WTC11 (cell line): ENCODE data around the gene PKM. TPM values are rescaled to one million over a fixed set of nuclear protein-coding genes. Genes with fewer than 3 reads are reported as not detected.

Experiments
- ATAC-seq: fragments of 200-7000 bp; cut with Tn5 transposase; 2 replicates; pipeline ENCODE4 v1.10.0; 2021; ENCODE audit warnings: mild to moderate bottlenecking, moderate library complexity
- CTCF ChIA-PET: fragments of 300-600 bp; sonication (Branson Sonifier 250); formaldehyde crosslinking; loops from one replicate; lab custom pipeline; 2021; ENCODE audit warnings: antibody characterized with exemption; lab: Charles Lee
- POLR2A ChIA-PET: fragments of 350-600 bp; sonication (Branson Sonifier 250); formaldehyde crosslinking; loops from one replicate; lab custom pipeline; 2021; ENCODE audit warnings: antibody characterized with exemption; lab: Charles Lee
- DNase-seq: peaks from one replicate; pipeline ENCODE4 v3.0.0; 2021; ENCODE audit warnings: low spot score
- H3K27ac Mint-ChIP-seq: 2 replicates; pipeline ENCODE4 v1.8.0; 2021; ENCODE audit warnings: mixed read lengths
- H3K27me3 Mint-ChIP-seq: 2 replicates; pipeline ENCODE4 v1.8.0; 2021; ENCODE audit warnings: low read depth, mild to moderate bottlenecking, moderate library complexity, mixed read lengths
- H3K36me3 Mint-ChIP-seq: 2 replicates; pipeline ENCODE4 v1.8.0; 2021; ENCODE audit warnings: mixed read lengths
- H3K4me1 Mint-ChIP-seq: 2 replicates; pipeline ENCODE4 v1.8.0; 2022; ENCODE audit warnings: mixed read lengths
- H3K4me3 Mint-ChIP-seq: 2 replicates; pipeline ENCODE4 v1.8.0; 2021; ENCODE audit warnings: mild to moderate bottlenecking, moderate library complexity, mixed read lengths
- H3K9me3 Mint-ChIP-seq: 2 replicates; pipeline ENCODE4 v1.8.0; 2021; ENCODE audit warnings: mixed read lengths
- E2F4 ChIP-seq: sonication (generic); formaldehyde crosslinking; IDR thresholded peaks from 2 replicates; pipeline ENCODE4 v1.8.1; 2022; ENCODE audit warnings: low read depth, mild to moderate bottlenecking, moderate library complexity, missing genetic modification reagents, borderline replicate concordance
- FOXJ3 ChIP-seq: sonication (generic); formaldehyde crosslinking; IDR thresholded peaks from 2 replicates; pipeline ENCODE4 v1.9.0; 2021; ENCODE audit warnings: missing genetic modification reagents, mild to moderate bottlenecking, borderline replicate concordance
- IRF2 ChIP-seq: sonication (generic); formaldehyde crosslinking; IDR thresholded peaks from 2 replicates; pipeline ENCODE4 v1.8.0; 2022; ENCODE audit warnings: low read depth, missing genetic modification reagents, borderline replicate concordance
- KAT7 ChIP-seq: sonication (generic); formaldehyde crosslinking; IDR thresholded peaks from 2 replicates; pipeline ENCODE4 v1.8.1; 2023; ENCODE audit warnings: missing genetic modification reagents, mild to moderate bottlenecking, borderline replicate concordance
- NR1H2 ChIP-seq: sonication (generic); formaldehyde crosslinking; IDR thresholded peaks from 2 replicates; pipeline ENCODE4 v1.9.0; 2021; ENCODE audit warnings: mild to moderate bottlenecking, moderate library complexity, missing genetic modification reagents
- PRRX2 ChIP-seq: fragments of 250-450 bp; sonication (Bioruptor Pico); IDR thresholded peaks from 2 replicates; pipeline ENCODE4 v1.8.0; 2021; ENCODE audit warnings: mild to moderate bottlenecking
- RELA ChIP-seq: sonication (generic); formaldehyde crosslinking; IDR thresholded peaks from 2 replicates; pipeline ENCODE4 v1.8.1; 2022; ENCODE audit warnings: missing genetic modification reagents, mild to moderate bottlenecking, borderline replicate concordance
- TP53 ChIP-seq: sonication (generic); formaldehyde crosslinking; IDR thresholded peaks from 2 replicates; pipeline ENCODE4 v1.8.1; 2023; ENCODE audit warnings: mild to moderate bottlenecking, missing genetic modification reagents
- ZNF425 ChIP-seq: fragments of 250-450 bp; sonication (Bioruptor Pico); conservative IDR thresholded peaks from 2 replicates; pipeline ENCODE4 v1.9.0; 2021; ENCODE audit warnings: mild to moderate bottlenecking
- ZNF512 ChIP-seq: sonication (generic); formaldehyde crosslinking; IDR thresholded peaks from 2 replicates; pipeline ENCODE4 v1.8.1; 2022; ENCODE audit warnings: missing genetic modification reagents, borderline replicate concordance
- ZNF671 ChIP-seq: fragments of 250-450 bp; sonication (Bioruptor Pico); IDR thresholded peaks from 2 replicates; pipeline ENCODE4 v1.8.0; 2021; ENCODE audit warnings: mild to moderate bottlenecking
- total RNA-seq: library from RNA; stranded (reverse); gene quantifications from 3 replicates; pipeline ENCODE4 v1.2.3, GENCODE V29; 2021
- TF ChIP-seq, protein P1 (sequence below): fragments of 250-450 bp; sonication (Bioruptor Pico); IDR thresholded peaks from 2 replicates; pipeline ENCODE4 v2.1.2; 2022; ENCODE audit warnings: mild to moderate bottlenecking, moderate library complexity
- TF ChIP-seq, protein P2 (sequence below): fragments of 250-450 bp; sonication (Bioruptor Pico); IDR thresholded peaks from 2 replicates; pipeline ENCODE4 v1.9.0; 2021; ENCODE audit warnings: moderate library complexity, mild to moderate bottlenecking, inconsistent platforms, borderline replicate concordance
- TF ChIP-seq, protein P3 (sequence below): sonication (generic); formaldehyde crosslinking; IDR thresholded peaks from 2 replicates; pipeline ENCODE4 v1.8.0; 2022; ENCODE audit warnings: mild to moderate bottlenecking, missing genetic modification reagents
- TF ChIP-seq, protein P4 (sequence below): sonication (generic); formaldehyde crosslinking; IDR thresholded peaks from 2 replicates; pipeline ENCODE4 v1.8.1; 2023; ENCODE audit warnings: mild to moderate bottlenecking, moderate library complexity, missing genetic modification reagents
- TF ChIP-seq, protein P5 (sequence below): sonication (generic); formaldehyde crosslinking; conservative IDR thresholded peaks from 2 replicates; pipeline ENCODE4 v1.8.1; 2023; ENCODE audit warnings: mild to moderate bottlenecking, low read depth, missing genetic modification reagents, moderate library complexity

Gene PKM
- total RNA-seq, 1 experiment from 2014 or later: 858 TPM

- peaks cover 20% of the 10 kb centered on the region for H3K4me1 Mint-ChIP-seq
- CTCF ChIA-PET: interaction anchor here (0.5 to 1.2 kb wide), 5 partner anchors 20 to 372 kb away, joined by 3 to 6 read pairs (median 3); no protein-coding TSS in a partner anchor
- ATAC-seq (no peak; the same call in 1 of the 2 replicates), DNase-seq (no peak)
- no peaks in the 10 kb centered on the region for H3K36me3 Mint-ChIP-seq
- TF ChIP-seq ZNF512 (CRISPR knock-in tag) (no peak), NR1H2 (CRISPR knock-in tag) (no peak), PRRX2 (CRISPR knock-in tag) (no peak), ZNF671 (no peak), KAT7 (CRISPR knock-in tag) (no peak), RELA (CRISPR knock-in tag) (no peak), FOXJ3 (no peak), TP53 (CRISPR knock-in tag) (no peak), IRF2 (CRISPR knock-in tag) (no peak), E2F4 (CRISPR knock-in tag) (no peak), ZNF425 (no peak)
- TF ChIP-seq, protein P1, sequence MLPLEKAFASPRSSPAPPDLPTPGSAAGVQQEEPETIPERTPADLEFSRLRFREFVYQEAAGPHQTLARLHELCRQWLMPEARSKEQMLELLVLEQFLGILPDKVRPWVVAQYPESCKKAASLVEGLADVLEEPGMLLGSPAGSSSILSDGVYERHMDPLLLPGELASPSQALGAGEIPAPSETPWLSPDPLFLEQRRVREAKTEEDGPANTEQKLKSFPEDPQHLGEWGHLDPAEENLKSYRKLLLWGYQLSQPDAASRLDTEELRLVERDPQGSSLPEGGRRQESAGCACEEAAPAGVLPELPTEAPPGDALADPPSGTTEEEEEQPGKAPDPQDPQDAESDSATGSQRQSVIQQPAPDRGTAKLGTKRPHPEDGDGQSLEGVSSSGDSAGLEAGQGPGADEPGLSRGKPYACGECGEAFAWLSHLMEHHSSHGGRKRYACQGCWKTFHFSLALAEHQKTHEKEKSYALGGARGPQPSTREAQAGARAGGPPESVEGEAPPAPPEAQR (CRISPR knock-in tag): no peak
- TF ChIP-seq, protein P2, sequence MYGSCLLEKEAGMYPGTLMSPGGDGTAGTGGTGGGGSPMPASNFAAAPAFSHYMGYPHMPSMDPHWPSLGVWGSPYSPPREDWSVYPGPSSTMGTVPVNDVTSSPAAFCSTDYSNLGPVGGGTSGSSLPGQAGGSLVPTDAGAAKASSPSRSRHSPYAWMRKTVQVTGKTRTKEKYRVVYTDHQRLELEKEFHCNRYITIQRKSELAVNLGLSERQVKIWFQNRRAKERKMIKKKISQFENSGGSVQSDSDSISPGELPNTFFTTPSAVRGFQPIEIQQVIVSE: no peak
- TF ChIP-seq, protein P3, sequence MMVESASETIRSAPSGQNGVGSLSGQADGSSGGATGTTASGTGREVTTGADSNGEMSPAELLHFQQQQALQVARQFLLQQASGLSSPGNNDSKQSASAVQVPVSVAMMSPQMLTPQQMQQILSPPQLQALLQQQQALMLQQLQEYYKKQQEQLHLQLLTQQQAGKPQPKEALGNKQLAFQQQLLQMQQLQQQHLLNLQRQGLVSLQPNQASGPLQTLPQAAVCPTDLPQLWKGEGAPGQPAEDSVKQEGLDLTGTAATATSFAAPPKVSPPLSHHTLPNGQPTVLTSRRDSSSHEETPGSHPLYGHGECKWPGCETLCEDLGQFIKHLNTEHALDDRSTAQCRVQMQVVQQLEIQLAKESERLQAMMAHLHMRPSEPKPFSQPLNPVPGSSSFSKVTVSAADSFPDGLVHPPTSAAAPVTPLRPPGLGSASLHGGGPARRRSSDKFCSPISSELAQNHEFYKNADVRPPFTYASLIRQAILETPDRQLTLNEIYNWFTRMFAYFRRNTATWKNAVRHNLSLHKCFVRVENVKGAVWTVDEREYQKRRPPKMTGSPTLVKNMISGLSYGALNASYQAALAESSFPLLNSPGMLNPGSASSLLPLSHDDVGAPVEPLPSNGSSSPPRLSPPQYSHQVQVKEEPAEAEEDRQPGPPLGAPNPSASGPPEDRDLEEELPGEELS (CRISPR knock-in tag): no peak
- TF ChIP-seq, protein P4, sequence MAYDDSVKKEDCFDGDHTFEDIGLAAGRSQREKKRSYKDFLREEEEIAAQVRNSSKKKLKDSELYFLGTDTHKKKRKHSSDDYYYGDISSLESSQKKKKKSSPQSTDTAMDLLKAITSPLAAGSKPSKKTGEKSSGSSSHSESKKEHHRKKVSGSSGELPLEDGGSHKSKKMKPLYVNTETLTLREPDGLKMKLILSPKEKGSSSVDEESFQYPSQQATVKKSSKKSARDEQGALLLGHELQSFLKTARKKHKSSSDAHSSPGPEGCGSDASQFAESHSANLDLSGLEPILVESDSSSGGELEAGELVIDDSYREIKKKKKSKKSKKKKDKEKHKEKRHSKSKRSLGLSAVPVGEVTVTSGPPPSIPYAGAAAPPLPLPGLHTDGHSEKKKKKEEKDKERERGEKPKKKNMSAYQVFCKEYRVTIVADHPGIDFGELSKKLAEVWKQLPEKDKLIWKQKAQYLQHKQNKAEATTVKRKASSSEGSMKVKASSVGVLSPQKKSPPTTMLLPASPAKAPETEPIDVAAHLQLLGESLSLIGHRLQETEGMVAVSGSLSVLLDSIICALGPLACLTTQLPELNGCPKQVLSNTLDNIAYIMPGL (CRISPR knock-in tag): no peak
- TF ChIP-seq, protein P5, sequence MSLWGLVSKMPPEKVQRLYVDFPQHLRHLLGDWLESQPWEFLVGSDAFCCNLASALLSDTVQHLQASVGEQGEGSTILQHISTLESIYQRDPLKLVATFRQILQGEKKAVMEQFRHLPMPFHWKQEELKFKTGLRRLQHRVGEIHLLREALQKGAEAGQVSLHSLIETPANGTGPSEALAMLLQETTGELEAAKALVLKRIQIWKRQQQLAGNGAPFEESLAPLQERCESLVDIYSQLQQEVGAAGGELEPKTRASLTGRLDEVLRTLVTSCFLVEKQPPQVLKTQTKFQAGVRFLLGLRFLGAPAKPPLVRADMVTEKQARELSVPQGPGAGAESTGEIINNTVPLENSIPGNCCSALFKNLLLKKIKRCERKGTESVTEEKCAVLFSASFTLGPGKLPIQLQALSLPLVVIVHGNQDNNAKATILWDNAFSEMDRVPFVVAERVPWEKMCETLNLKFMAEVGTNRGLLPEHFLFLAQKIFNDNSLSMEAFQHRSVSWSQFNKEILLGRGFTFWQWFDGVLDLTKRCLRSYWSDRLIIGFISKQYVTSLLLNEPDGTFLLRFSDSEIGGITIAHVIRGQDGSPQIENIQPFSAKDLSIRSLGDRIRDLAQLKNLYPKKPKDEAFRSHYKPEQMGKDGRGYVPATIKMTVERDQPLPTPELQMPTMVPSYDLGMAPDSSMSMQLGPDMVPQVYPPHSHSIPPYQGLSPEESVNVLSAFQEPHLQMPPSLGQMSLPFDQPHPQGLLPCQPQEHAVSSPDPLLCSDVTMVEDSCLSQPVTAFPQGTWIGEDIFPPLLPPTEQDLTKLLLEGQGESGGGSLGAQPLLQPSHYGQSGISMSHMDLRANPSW (CRISPR knock-in tag): no peak
- peaks cover 14% of the 10 kb centered on the region for H3K27me3 Mint-ChIP-seq
- no peaks in the 10 kb centered on the region for H3K9me3 Mint-ChIP-seq
- no peak overlapping the region for H3K27ac Mint-ChIP-seq
- H3K4me3 Mint-ChIP-seq: no peak overlapping the region
- POLR2A ChIA-PET: interaction anchor here (0.6 kb wide), 1 partner anchor 115 kb away, joined by 3 read pairs; no protein-coding TSS in a partner anchor
These were observed 50.9 kb downstream of the PKM start for GRCh38 chr15:72179950-72180581.
